OCI-LY1 (cell line): Measurements from ENCODE around the gene GON4L.

ENCODE experiments used
- EZH2 ChIP-seq: fragments of 200-600 bp; sonication (generic), shearing (Covaris generic); IDR thresholded peaks from 2 replicates; pipeline ENCODE4 v1.8.0; 2017; ENCODE audit warnings: borderline replicate concordance, mixed run types, mild to moderate bottlenecking, antibody characterized with exemption, low read length, moderate library complexity, mixed read lengths
- TF ChIP-seq, protein P1 (sequence below): fragments of 200-600 bp; sonication (generic), shearing (Covaris generic); IDR thresholded peaks from 2 replicates; pipeline ENCODE4 v1.5.1; 2017; ENCODE audit warnings: mild to moderate bottlenecking, antibody characterized with exemption, low read length, moderate library complexity, mixed read lengths

DNA sequence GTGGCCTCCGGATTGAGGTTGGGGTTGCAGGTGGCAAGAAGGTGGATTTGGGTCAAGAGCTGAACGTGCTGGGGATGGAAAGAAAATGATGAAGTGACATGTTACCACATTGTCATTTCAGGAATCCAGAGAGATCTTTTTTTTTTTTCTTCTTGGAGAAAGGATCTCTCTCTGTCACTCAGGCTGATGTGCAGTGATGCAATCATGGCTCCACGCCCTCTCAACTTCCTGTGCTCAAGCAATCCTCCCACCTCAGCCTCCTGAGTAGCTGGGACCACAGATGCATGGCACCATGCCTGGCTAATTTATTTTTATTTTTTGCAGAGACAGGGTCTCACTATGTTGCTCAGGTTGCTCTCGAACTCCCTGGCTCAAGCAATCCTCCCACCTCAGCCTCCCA, 80.6 kb downstream of the GON4L start:
- TF ChIP-seq, protein P1, sequence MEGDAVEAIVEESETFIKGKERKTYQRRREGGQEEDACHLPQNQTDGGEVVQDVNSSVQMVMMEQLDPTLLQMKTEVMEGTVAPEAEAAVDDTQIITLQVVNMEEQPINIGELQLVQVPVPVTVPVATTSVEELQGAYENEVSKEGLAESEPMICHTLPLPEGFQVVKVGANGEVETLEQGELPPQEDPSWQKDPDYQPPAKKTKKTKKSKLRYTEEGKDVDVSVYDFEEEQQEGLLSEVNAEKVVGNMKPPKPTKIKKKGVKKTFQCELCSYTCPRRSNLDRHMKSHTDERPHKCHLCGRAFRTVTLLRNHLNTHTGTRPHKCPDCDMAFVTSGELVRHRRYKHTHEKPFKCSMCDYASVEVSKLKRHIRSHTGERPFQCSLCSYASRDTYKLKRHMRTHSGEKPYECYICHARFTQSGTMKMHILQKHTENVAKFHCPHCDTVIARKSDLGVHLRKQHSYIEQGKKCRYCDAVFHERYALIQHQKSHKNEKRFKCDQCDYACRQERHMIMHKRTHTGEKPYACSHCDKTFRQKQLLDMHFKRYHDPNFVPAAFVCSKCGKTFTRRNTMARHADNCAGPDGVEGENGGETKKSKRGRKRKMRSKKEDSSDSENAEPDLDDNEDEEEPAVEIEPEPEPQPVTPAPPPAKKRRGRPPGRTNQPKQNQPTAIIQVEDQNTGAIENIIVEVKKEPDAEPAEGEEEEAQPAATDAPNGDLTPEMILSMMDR: no peak
- TF ChIP-seq EZH2: no peak
